ENCODE data around the gene LAMTOR1. TPM values are rescaled to one million over a fixed set of nuclear protein-coding genes. Genes with fewer than 3 reads are reported as not detected.
A peak's percentile ranks its signal among the peaks of the same experiment; 100 is the strongest.

LAMTOR1 gene
- total RNA-seq, 2 experiments from 2014 or later: 63.4 to 66.5 TPM

- no peaks in the 10 kb centered on the region for H3K9me3 Mint-ChIP-seq (ENCODE audit: low read depth)
- no peak for DNase-seq
- ATAC-seq: no peak
- peaks cover 52% of the 10 kb centered on the region for H3K4me1 Mint-ChIP-seq
- CTCF ChIA-PET: interaction anchor here (1.5 to 2.0 kb wide), 2 partner anchors 8 to 18 kb away, joined by 5 read pairs; no protein-coding TSS in a partner anchor
- H3K27me3 Mint-ChIP-seq: no peaks in the 10 kb centered on the region
- H3K36me3 Mint-ChIP-seq: peaks cover 35% of the 10 kb centered on the region
- peak overlapping the region; percentile 13 for H3K27ac Mint-ChIP-seq
- H3K4me3 Mint-ChIP-seq: no peak overlapping the region
Measured at GRCh38 chr11:72070491-72070890, 32.6 kb downstream of the LAMTOR1 start.

DNA sequence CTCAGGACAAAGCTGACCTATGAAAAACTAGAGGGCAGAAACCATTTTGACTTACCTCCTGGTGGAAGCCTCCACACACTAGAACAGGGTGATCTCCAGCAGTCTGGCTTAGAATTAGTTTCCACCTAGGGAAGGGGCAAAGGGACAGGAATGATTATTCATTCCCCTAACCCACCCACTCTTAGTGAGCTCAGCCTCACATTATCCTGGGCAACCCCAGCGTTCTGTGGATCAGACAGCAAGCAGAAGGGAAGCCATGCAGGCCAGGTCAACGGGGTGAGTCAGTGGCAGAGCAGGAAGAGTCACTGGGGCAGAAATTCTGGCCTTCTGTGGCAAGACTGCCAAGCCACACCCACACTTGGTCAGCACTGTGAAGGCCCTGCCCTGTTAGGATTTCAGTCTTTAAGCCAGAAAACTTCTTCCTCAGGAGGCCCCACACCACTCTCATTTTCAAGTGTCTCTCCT, 33.3 kb downstream of the LAMTOR1 start:
- DNase-seq (no peak), ATAC-seq (no peak)
- H3K9me3 Mint-ChIP-seq (ENCODE audit: low read depth): no peaks in the 10 kb centered on the region
- CTCF ChIA-PET: interaction anchor here (1.5 to 2.0 kb wide), 2 partner anchors 9 to 18 kb away, joined by 5 read pairs; no protein-coding TSS in a partner anchor
- H3K4me1 Mint-ChIP-seq: peaks cover 53% of the 10 kb centered on the region
- peak overlapping the region; percentile 52 for H3K27ac Mint-ChIP-seq
- H3K4me3 Mint-ChIP-seq: no peak overlapping the region
- H3K27me3 Mint-ChIP-seq: no peaks in the 10 kb centered on the region
- peaks cover 36% of the 10 kb centered on the region for H3K36me3 Mint-ChIP-seq

- no peak for DNase-seq
- Mint-ChIP-seq H3K36me3 (peaks cover 36% of the 10 kb centered on the region), H3K27ac (peak overlapping the region; percentile 52), H3K4me3 (no peak overlapping the region), H3K27me3 (no peaks in the 10 kb centered on the region), H3K4me1 (peaks cover 53% of the 10 kb centered on the region), H3K9me3 (ENCODE audit: low read depth) (no peaks in the 10 kb centered on the region)
- CTCF ChIA-PET: interaction anchor here (1.5 to 2.0 kb wide), 2 partner anchors 9 to 17 kb away, joined by 5 read pairs; no protein-coding TSS in a partner anchor
- ATAC-seq: no peak
Measured at GRCh38 chr11:72069200-72069599, 33.9 kb downstream of the LAMTOR1 start.

- H3K27ac Mint-ChIP-seq: no peak overlapping the region
- peaks cover 30% of the 10 kb centered on the region for H3K36me3 Mint-ChIP-seq
Measured at GRCh38 chr11:72067676-72068075, 35.4 kb downstream of the LAMTOR1 start.

GRCh38 chr11:72067266-72067665, 35.8 kb downstream of the LAMTOR1 start:
- Mint-ChIP-seq H3K4me3 (no peak overlapping the region), H3K27me3 (no peaks in the 10 kb centered on the region)
- CTCF ChIA-PET: interaction anchor here (0.9 to 1.8 kb wide), 6 partner anchors 10 to 380 kb away, joined by 3 to 6 read pairs (median 3); no protein-coding TSS in a partner anchor

More at GRCh38 chr11:72067676-72068075, 35.4 kb downstream of the LAMTOR1 start:
- no peaks in the 10 kb centered on the region for H3K27me3 Mint-ChIP-seq
- H3K4me3 Mint-ChIP-seq: no peak overlapping the region
- peaks cover 46% of the 10 kb centered on the region for H3K4me1 Mint-ChIP-seq
- CTCF ChIA-PET: interaction anchor here (0.9 to 1.8 kb wide), 4 partner anchors 11 to 77 kb away, joined by 3 to 6 read pairs (median 4); no protein-coding TSS in a partner anchor
- ATAC-seq: no peak
- DNase-seq: no peak
- no peaks in the 10 kb centered on the region for H3K9me3 Mint-ChIP-seq (ENCODE audit: low read depth)

GRCh38 chr11:72066855-72067254, 36.2 kb downstream of the LAMTOR1 start:
- Mint-ChIP-seq H3K9me3 (ENCODE audit: low read depth) (no peaks in the 10 kb centered on the region), H3K4me1 (peaks cover 38% of the 10 kb centered on the region), H3K36me3 (peaks cover 28% of the 10 kb centered on the region), H3K27me3 (no peaks in the 10 kb centered on the region), H3K4me3 (no peak overlapping the region), H3K27ac (no peak overlapping the region)
- CTCF ChIA-PET: interaction anchor here (0.9 to 1.8 kb wide), 7 partner anchors 10 to 381 kb away, joined by 3 to 6 read pairs (median 3); no protein-coding TSS in a partner anchor
- DNase-seq (no peak), ATAC-seq (no peak)

More at GRCh38 chr11:72067266-72067665, 35.8 kb downstream of the LAMTOR1 start:
- peaks cover 26% of the 10 kb centered on the region for H3K36me3 Mint-ChIP-seq
- H3K4me1 Mint-ChIP-seq: peaks cover 42% of the 10 kb centered on the region
- no peak for ATAC-seq
- no peaks in the 10 kb centered on the region for H3K9me3 Mint-ChIP-seq (ENCODE audit: low read depth)
- no peak for DNase-seq
- no peak overlapping the region for H3K27ac Mint-ChIP-seq

- Mint-ChIP-seq H3K36me3 (peaks cover 20% of the 10 kb centered on the region), H3K4me3 (no peak overlapping the region), H3K27me3 (no peaks in the 10 kb centered on the region), H3K9me3 (ENCODE audit: low read depth) (no peaks in the 10 kb centered on the region), H3K27ac (no peak overlapping the region), H3K4me1 (peaks cover 8% of the 10 kb centered on the region)
- DNase-seq (no peak), ATAC-seq (no peak)
- CTCF ChIA-PET: interaction anchor here (1.7 to 2.4 kb wide), 2 partner anchors 11 to 13 kb away, joined by 5 read pairs; no protein-coding TSS in a partner anchor
Measured at GRCh38 chr11:72061739-72062396, 41.2 kb downstream of the LAMTOR1 start.

DNA sequence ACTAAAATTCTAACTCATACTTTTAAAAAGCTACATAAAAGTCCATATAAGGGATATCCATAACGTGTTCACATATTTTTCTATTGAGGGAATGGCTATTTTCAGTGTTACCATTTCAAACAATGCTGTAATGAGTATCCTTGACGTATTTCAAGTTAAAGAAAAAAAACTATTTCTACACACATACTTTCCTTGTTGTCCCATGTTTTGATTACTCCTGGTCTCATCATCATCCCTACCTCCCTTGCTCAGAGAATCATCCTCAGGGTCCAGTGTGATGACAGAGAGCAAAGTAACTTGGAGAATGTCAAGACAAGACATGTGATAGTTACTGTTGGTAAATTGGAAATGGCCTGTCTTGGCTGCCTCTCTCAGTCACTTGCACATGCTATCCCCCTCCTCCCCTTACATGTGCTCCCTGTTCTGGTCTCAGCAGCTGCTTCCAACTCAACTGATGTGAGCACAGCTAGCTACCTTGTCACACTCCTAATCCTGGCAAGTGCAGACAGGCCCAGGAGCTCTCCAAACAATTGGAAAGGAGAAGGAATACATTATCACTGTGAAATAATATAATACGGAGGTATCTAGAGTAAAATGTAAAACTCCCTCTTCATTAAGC, 44.6 kb downstream of the LAMTOR1 start:
- Mint-ChIP-seq H3K27ac (no peak overlapping the region), H3K27me3 (no peaks in the 10 kb centered on the region), H3K4me3 (no peak overlapping the region), H3K9me3 (ENCODE audit: low read depth) (no peaks in the 10 kb centered on the region), H3K4me1 (peaks cover 8% of the 10 kb centered on the region), H3K36me3 (peaks cover 13% of the 10 kb centered on the region)
- CTCF ChIA-PET: interaction anchor here (1.1 to 2.3 kb wide), 3 partner anchors 29 to 124 kb away, joined by 3 to 11 read pairs (median 3); no protein-coding TSS in a partner anchor
- ATAC-seq (no peak), DNase-seq (no peak)

- Mint-ChIP-seq H3K4me3 (no peak overlapping the region), H3K36me3 (peaks cover 25% of the 10 kb centered on the region), H3K27me3 (no peaks in the 10 kb centered on the region), H3K27ac (no peak overlapping the region), H3K9me3 (ENCODE audit: low read depth) (no peaks in the 10 kb centered on the region), H3K4me1 (peaks cover 2% of the 10 kb centered on the region)
- no peak for ATAC-seq
- no peak for DNase-seq
- CTCF ChIA-PET: interaction anchor here (0.6 to 2.8 kb wide), 6 partner anchors 9 to 28 kb away, joined by 3 to 9 read pairs (median 5); no protein-coding TSS in a partner anchor
Measured at GRCh38 chr11:72048766-72049460, 54.2 kb downstream of the LAMTOR1 start.

Small RNA genes lying within 50 kb of the gene (microRNA-seq; reads per million reads assigned to microRNA genes)
- gene MIR3165: not detected

Other genes starting within 250 kb of the LAMTOR1 start
- gene DEFB131B, start 224.8 kb downstream of the LAMTOR1 start, total RNA-seq: not detected
- 10 to 100 TPM; 14.8 to 23.1 TPM for gene XNDC1N, start 174.7 kb downstream of the LAMTOR1 start, total RNA-seq
- gene RNF121, start 174.3 kb downstream of the LAMTOR1 start, total RNA-seq: 10 to 100 TPM; 30.7 to 38.7 TPM
- gene IL18BP, start 104.4 kb downstream of the LAMTOR1 start, total RNA-seq: 10 to 100 TPM in 1 of 2 experiments, 1 to 10 TPM in 1; 7.0 to 11.2 TPM
- gene NUMA1, start 22.8 kb downstream of the LAMTOR1 start, total RNA-seq: 100 to 1,000 TPM; 156 to 221 TPM
- 1 to 10 TPM; 4.0 to 9.2 TPM for gene LRRC51, start 22.4 kb downstream of the LAMTOR1 start, total RNA-seq
- gene TOMT, start 2.6 kb upstream of the LAMTOR1 start, total RNA-seq: under 1 TPM in 1 of 2 experiments, not detected in 1; 0.23 TPM
- gene ANAPC15, start 9.4 kb upstream of the LAMTOR1 start, total RNA-seq: 10 to 100 TPM; 53.8 to 63.6 TPM
- not detected for gene FOLR3, start 32.4 kb upstream of the LAMTOR1 start, total RNA-seq
- not detected for gene FOLR1, start 88.8 kb upstream of the LAMTOR1 start, total RNA-seq
- not detected for gene FOLR2, start 113.5 kb upstream of the LAMTOR1 start, total RNA-seq
- gene INPPL1, start 121.5 kb upstream of the LAMTOR1 start, total RNA-seq: 100 to 1,000 TPM; 152 to 157 TPM
- gene PHOX2A, start 140.9 kb upstream of the LAMTOR1 start, total RNA-seq: not detected

Measured in activated CD8-positive, alpha-beta memory T cell treated with anti-CD3 and anti-CD28 coated beads, Interleukin-2, amount 10 ng/mL, durations not matched to agents 7 days and 5 days (primary cell).